ENCODE measurements around the gene KBTBD12. TPM values are rescaled to one million over a fixed set of nuclear protein-coding genes. Genes with fewer than 3 reads are reported as not detected.

KBTBD12 gene
- total RNA-seq, 2 donors from 2014 or later = 14.5 TPM

DNA sequence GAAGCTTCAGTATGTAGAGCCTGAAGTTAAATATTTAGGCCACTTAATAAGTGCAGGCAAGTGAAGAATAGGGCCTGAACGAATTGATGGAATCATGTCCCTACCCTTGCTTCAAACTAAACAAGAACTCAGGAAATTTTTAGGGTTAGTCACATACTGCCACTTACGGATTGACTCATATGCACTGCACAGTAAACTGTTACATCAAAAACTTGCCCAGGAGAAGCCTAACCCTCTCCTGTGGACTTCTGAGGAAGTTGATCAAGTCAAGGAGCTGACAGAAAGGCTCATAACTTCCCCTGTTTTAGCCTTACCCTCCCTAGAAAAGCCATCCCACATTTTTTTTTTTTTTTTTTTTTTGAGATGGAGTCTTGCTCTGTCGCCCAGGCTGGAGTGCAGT lies 20.6 kb upstream of the KBTBD12 start:
- no peak overlapping the region for H3K4me3 ChIP-seq
- H3K36me3 ChIP-seq = no peaks in the 10 kb centered on the region
- no peak overlapping the region for H3K27ac ChIP-seq
- no peak for TF ChIP-seq CTCF (IDR thresholded peaks at IDR 0.05)
- peaks cover 7% of the 10 kb centered on the region for H3K9me3 ChIP-seq
- peaks cover 0 to 9% of the 10 kb centered on the region in 2 donors for H3K4me1 ChIP-seq (ENCODE audit: control insufficient read depth in 1 of 2, low read depth in 2 of 2)
- DNase-seq (ENCODE audit: low spot score) = no peak
- no peaks in the 10 kb centered on the region for H3K27me3 ChIP-seq (replicated peaks; ENCODE audit: insufficient read depth)
- no peak for ATAC-seq (ENCODE audit: insufficient number of reproducible peaks, low FRiP score, low read depth)

DNA sequence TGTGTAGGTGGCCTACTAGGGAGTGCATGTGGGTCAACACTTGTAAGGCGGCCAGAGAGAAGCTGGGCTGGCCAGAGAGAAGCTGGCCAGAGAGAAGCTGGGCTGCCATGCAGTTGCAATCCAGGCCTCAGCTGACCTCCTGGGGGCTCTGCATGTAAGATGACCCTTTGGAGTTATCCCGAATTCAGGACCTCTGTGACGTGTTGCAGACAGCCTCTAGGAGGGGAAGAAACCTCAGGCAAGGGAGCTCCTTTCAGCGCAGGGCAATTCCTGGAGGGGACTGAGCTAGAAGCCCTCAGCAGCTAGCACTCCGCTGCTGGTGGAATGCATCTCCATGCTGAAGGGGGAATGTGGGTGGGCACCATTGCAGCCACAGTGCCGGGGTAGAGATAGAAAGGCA lies 15.8 kb upstream of the KBTBD12 start:
- no peak overlapping the region for H3K27ac ChIP-seq
- H3K9me3 ChIP-seq = no peaks in the 10 kb centered on the region
- H3K36me3 ChIP-seq = no peaks in the 10 kb centered on the region
- ATAC-seq (ENCODE audit: insufficient number of reproducible peaks, low FRiP score, low read depth) (peak; percentile 20), DNase-seq (ENCODE audit: low spot score) (no peak)
- H3K4me3 ChIP-seq = no peak overlapping the region
- TF ChIP-seq CTCF (IDR thresholded peaks at IDR 0.05) = no peak
- no peaks in the 10 kb centered on the region for H3K4me1 ChIP-seq (ENCODE audit: control insufficient read depth in 1 of 2, low read depth in 2 of 2)
- no peaks in the 10 kb centered on the region for H3K27me3 ChIP-seq (replicated peaks; ENCODE audit: insufficient read depth)

DNA sequence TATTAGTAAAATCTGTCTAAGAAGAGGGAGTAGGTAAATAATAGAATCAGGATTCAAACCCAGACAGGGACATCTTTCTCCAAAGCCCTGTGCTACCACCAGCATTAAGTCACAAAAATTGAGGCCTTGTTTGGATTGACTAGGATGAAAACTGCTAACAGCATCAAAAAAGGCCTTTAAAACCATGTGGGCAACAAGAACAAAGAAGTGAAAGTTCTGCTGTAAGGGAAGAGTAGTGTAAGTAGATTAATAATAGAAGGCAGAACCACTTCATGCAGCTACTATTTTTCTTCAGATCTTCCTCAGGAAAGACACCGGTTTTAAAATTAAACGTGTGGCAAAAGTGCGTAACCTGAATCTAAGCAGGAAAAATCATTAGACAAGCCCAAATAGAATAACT lies 15.3 kb upstream of the KBTBD12 start:
- ATAC-seq (ENCODE audit: insufficient number of reproducible peaks, low FRiP score, low read depth) = no peak
- Histone ChIP-seq H3K27me3 (replicated peaks; ENCODE audit: insufficient read depth) (no peaks in the 10 kb centered on the region), H3K36me3 (no peaks in the 10 kb centered on the region), H3K27ac (no peak overlapping the region), H3K9me3 (no peaks in the 10 kb centered on the region), H3K4me3 (no peak overlapping the region), H3K4me1 (ENCODE audit: control insufficient read depth in 1 of 2, low read depth in 2 of 2) (no peaks in the 10 kb centered on the region)
- no peak for TF ChIP-seq CTCF (IDR thresholded peaks at IDR 0.05)
- DNase-seq (ENCODE audit: low spot score) = no peak

GRCh38 chr3:127900536-127900935 lies 14.5 kb upstream of the KBTBD12 start:
- Histone ChIP-seq H3K9me3 (no peaks in the 10 kb centered on the region), H3K27me3 (replicated peaks; ENCODE audit: insufficient read depth) (no peaks in the 10 kb centered on the region), H3K4me3 (no peak overlapping the region), H3K27ac (no peak overlapping the region), H3K4me1 (ENCODE audit: control insufficient read depth in 1 of 2, low read depth in 2 of 2) (no peaks in the 10 kb centered on the region), H3K36me3 (no peaks in the 10 kb centered on the region)
- DNase-seq (ENCODE audit: low spot score) (no peak), ATAC-seq (ENCODE audit: insufficient number of reproducible peaks, low FRiP score, low read depth) (no peak)
- no peak for TF ChIP-seq CTCF (IDR thresholded peaks at IDR 0.05)

DNA sequence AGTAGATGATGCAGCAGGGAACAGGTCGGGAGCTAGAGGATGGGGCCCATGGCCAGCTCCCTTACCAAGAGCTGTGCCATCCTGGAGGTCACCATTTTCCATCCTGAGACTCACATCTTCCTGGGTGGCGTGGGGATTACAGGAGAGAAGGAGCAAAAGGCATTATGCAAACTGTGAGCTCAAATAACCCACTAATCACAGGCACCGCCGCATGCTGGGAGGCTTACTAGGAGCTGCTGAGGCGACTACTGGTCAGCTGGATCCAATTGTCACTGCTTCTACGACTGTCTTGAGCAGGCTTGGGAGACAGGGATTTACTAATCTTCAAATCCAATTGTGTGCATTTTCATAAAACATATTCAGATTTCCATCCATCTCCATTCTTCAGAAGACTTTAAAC lies 12.5 kb upstream of the KBTBD12 start:
- Histone ChIP-seq H3K36me3 (no peaks in the 10 kb centered on the region), H3K9me3 (no peaks in the 10 kb centered on the region), H3K4me3 (no peak overlapping the region), H3K27ac (no peak overlapping the region), H3K27me3 (replicated peaks; ENCODE audit: insufficient read depth) (no peaks in the 10 kb centered on the region), H3K4me1 (ENCODE audit: control insufficient read depth in 1 of 2, low read depth in 2 of 2) (no peaks in the 10 kb centered on the region)
- no peak for TF ChIP-seq CTCF (IDR thresholded peaks at IDR 0.05)
- no peak for DNase-seq (ENCODE audit: low spot score)
- ATAC-seq (ENCODE audit: insufficient number of reproducible peaks, low FRiP score, low read depth) = no peak
